Breast epithelium (tissue), 3 donors: Measurements from ENCODE around the gene SPNS2.

Experiments used
- POLR2A ChIP-seq: fragments of 450-650 bp; IDR thresholded peaks from one replicate; pipeline ENCODE4 v1.6.1; 2016; ENCODE audit warnings: antibody characterized with exemption, mild to moderate bottlenecking, moderate library complexity
- POLR2AphosphoS5 ChIP-seq, 3 donors: sonication (generic); formaldehyde crosslinking; IDR thresholded peaks; one replicate each; pipeline ENCODE4 v1.6.1; 2017; ENCODE audit warnings: antibody characterized with exemption in 3 of 3
- TF ChIP-seq, protein P1 (sequence below), 3 donors: fragments of 450-650 bp; IDR thresholded peaks; one replicate each; pipeline ENCODE4 v1.5.1; 2016 to 2017; ENCODE audit warnings: antibody characterized with exemption in 3 of 3, mild to moderate bottlenecking in 3 of 3, moderate library complexity in 3 of 3

DNA sequence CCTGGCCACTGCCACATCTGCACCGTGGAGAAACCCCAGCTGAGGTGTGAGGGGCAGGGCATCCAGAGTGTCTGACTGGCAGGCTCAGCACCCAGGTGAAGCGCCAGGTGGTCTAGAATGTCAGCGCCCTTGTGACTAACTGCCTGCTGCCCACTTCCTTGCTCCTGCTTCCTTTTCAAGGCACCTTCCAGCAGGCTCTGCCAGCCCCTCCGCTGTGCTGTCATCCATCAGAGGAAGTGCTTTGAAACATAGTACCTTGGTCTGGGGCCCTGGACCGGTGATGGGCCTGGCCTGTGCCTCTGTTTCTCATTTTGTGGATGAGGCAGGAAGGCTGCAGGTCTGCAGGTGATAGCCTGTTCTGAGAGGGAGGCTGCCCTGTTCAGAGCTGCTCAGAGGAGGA is 5.5 kb downstream of the SPNS2 start:
- TF ChIP-seq, protein P1, sequence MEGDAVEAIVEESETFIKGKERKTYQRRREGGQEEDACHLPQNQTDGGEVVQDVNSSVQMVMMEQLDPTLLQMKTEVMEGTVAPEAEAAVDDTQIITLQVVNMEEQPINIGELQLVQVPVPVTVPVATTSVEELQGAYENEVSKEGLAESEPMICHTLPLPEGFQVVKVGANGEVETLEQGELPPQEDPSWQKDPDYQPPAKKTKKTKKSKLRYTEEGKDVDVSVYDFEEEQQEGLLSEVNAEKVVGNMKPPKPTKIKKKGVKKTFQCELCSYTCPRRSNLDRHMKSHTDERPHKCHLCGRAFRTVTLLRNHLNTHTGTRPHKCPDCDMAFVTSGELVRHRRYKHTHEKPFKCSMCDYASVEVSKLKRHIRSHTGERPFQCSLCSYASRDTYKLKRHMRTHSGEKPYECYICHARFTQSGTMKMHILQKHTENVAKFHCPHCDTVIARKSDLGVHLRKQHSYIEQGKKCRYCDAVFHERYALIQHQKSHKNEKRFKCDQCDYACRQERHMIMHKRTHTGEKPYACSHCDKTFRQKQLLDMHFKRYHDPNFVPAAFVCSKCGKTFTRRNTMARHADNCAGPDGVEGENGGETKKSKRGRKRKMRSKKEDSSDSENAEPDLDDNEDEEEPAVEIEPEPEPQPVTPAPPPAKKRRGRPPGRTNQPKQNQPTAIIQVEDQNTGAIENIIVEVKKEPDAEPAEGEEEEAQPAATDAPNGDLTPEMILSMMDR (IDR thresholded peaks at IDR 0.05): no peak
- TF ChIP-seq POLR2A (no peak), POLR2AphosphoS5 (IDR thresholded peaks at IDR 0.05) (no peak)
